GM18907 (cell line): Measurements from ENCODE around the gene CSF1R.

ENCODE experiments used
- ATAC-seq: cut with Tn5 transposase; IDR thresholded peaks from one replicate; pipeline ENCODE4 v1.9.1; 2021; ENCODE audit warnings: mild to moderate bottlenecking, moderate library complexity; ENCODE audit not compliant: unreplicated experiment

The CSF1R gene

GRCh38 chr5:150085950-150086715, at the start of gene CSF1R:
CSF1R (minus strand) TSS chr5:150086554; CDS start chr5:150086427, 127 bp downstream.
- no peak for ATAC-seq

GRCh38 chr5:150135557-150136304, 49.4 kb upstream of the CSF1R start:
- ATAC-seq = no peak

- ATAC-seq = no peak
Measured at GRCh38 chr5:150134198-150134588, 47.8 kb upstream of the CSF1R start.

GRCh38 chr5:150133581-150134197, 47.3 kb upstream of the CSF1R start:
- ATAC-seq = no peak

- ATAC-seq = no peak
Measured at GRCh38 chr5:150132740-150133139, 46.4 kb upstream of the CSF1R start.

GRCh38 chr5:150131978-150132694, 45.8 kb upstream of the CSF1R start:
- ATAC-seq = no peak

- no peak for ATAC-seq
Measured at GRCh38 chr5:150131461-150131860, 45.1 kb upstream of the CSF1R start.

GRCh38 chr5:150130493-150130922, 44.2 kb upstream of the CSF1R start:
- no peak for ATAC-seq

GRCh38 chr5:150129813-150130492, 43.6 kb upstream of the CSF1R start:
- peak; percentile 58 for ATAC-seq

- ATAC-seq = no peak
Measured at GRCh38 chr5:150129454-150129812, 43.1 kb upstream of the CSF1R start.

GRCh38 chr5:150126921-150127265, 40.5 kb upstream of the CSF1R start:
- ATAC-seq = no peak

GRCh38 chr5:150126199-150126920, 40.0 kb upstream of the CSF1R start:
- no peak for ATAC-seq

- ATAC-seq = no peak
Measured at GRCh38 chr5:150125334-150125733, 39.0 kb upstream of the CSF1R start.

- no peak for ATAC-seq
Measured at GRCh38 chr5:150124596-150124995, 38.2 kb upstream of the CSF1R start.

GRCh38 chr5:150124111-150124557, 37.8 kb upstream of the CSF1R start:
- no peak for ATAC-seq

- ATAC-seq = no peak
Measured at GRCh38 chr5:150123542-150123941, 37.2 kb upstream of the CSF1R start.

GRCh38 chr5:150122536-150123481, 36.5 kb upstream of the CSF1R start:
- no peak for ATAC-seq

- ATAC-seq = no peak
Measured at GRCh38 chr5:150122158-150122510, 35.8 kb upstream of the CSF1R start.
